HG03159 (cell line): ENCODE results near the gene TLE5.
A peak's percentile ranks its signal among the peaks of the same experiment; 100 is the strongest.
"Not testable (repeated sequence)": the region's sequence is repeated elsewhere in the genome, so short reads cannot be mapped to it uniquely, and the experiment has no call there.

Experiments
- ATAC-seq: cut with Tn5 transposase; IDR thresholded peaks from one replicate; pipeline ENCODE4 v1.9.1; 2021; ENCODE audit warnings: mild to moderate bottlenecking, moderate library complexity; ENCODE audit not compliant: unreplicated experiment

The TLE5 gene

DNA sequence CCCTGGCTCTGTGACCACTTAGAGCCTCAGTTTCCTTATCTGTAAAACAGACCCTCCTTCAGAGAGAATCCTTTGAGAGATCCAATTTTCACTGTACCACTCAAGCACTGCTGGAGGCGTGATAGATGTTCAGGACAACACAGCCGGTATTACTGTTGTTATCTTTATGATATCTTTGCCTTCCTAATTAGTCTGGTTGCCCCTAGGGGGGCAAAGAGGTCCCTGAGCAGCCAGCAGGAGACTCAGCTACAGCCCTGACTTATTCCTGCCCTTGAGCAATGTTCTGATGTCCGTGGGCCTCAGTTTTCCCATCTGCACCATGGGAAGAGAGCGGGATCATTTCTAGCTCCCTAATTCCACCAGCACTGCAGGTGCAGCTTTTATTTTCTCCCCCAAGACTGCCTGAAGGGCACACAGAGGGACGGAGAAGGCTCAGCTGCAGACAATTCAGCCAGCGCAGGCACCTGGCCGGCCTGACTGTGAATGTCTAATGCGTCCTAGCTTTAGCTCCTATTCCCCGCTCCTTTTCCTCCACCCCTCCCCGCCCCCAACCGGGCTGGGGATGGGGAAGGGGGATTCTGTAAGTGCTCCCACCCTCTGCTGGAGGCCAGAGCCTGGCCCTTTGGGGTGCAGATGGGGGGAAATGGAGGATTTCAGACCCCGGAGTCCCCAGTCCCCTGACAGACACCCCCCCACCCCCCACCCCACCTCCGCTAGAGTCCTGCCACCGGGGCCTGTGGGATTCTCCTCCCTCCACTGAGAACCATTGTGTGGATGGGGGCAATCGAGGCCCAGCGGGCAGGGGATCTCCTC, 16.2 kb downstream of the TLE5 start:
- no peak for ATAC-seq

DNA sequence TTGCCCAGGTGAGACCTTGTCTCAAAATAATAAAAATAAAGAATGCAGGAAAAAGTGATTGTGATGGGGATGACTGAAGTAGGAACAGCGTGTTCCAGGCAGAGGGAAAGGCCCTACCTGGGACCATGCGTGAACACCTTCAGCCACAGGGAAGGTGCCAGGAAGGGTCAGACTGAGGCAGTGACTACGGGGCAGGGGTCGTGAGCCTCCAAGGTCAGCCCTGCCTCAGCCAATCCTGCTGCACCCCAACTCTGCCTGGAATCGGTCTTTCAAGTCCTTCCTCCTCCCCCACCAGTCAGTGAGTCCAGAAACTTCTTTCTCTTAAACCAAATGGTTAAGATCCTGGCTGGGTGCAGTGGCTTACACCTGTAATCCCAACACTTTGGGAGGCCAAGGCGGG, 17.1 kb downstream of the TLE5 start:
- no peak for ATAC-seq

DNA sequence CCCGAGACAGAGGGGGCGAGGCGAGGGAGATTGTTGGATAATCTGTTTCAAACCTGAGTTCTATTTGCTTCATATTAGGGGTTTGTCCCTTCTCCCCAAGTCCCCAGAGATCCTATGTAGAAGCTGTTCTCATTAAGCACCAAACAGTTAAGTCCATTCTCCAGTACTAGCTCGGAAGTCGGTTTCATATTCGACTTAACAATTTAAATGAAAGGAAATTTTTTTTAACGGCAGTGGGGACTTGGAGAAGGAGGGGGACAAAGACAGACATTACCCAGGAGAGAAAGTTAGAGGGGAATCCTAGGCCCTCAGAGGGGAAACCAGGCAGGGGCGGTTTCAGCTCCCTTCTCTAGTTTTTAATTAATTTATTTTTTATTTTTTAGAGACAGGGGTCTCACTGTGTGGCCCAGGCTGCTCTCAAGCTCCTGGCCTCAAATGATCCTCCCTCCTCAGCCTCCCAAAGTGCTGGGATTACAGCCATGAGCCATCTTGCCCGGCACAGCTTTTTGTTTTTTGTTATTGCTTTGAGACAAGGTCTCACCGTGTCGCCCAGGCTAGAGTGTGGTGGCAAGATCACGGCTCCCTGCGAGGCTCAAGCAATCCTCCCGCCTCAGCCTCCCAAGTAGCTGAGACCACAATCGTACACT, 19.6 kb downstream of the TLE5 start:
- no peak for ATAC-seq

DNA sequence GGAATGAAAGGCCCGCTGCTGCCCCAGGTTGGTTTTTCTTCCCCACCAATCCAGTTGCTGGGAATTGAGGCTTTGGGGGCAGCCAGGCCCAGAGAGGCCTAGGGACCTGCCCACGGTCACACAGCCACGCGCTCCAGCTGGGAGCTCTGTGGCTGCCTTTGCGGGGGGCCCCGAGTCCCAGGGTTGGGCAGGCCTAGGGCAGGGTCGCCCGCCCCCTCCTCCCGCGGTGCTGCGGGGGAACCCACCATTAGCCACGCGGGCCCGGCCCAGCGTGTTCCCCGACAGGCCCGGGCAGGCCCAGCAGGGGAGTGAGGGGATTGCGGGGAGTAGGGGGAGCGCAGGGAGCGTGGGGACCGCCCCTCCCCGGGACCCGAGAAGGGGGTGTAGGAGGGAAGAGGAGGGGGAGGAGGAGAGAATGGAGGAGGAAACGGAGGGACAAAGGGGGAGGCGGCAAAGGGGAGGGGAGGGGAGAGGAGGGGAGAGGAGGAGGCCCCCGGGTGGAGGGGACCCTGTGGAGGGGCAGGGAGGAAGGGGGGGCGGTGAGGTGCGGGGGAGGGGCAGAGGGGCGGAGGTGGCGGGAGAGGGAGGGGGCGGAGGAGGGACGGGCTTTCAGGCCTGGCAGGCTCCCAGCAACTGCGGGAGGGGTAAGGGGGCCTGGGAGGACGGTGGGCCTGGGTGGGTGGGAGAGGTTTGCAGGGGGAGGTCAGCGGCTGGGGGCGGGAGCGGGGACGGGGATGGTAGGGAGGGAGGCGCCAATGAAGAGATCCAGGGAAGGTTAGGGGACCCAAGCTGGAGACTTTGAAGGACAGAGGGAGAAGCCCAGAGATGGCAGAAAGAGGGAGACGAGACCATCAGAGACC, 20.3 kb downstream of the TLE5 start:
- ATAC-seq = no peak

DNA sequence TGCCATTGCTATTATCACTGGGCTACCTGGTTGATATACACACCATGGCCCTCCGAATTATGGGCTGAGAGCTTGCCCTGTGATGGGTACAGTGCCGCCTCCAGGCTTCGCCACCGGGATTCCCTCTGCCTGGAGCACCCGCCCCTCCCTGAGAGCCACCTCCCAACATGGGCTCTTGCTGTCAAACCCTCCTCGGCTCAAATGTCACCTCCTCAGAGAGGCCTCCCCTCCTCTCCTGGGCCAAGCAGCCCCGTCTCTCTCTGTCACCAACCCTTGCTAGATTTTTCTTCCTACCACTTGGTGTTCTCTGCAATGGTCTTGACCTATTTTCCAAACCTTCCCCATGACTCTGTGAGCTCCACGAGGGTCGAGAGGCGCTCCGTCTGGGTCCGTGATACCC, 21.0 kb downstream of the TLE5 start:
- ATAC-seq = no peak

DNA sequence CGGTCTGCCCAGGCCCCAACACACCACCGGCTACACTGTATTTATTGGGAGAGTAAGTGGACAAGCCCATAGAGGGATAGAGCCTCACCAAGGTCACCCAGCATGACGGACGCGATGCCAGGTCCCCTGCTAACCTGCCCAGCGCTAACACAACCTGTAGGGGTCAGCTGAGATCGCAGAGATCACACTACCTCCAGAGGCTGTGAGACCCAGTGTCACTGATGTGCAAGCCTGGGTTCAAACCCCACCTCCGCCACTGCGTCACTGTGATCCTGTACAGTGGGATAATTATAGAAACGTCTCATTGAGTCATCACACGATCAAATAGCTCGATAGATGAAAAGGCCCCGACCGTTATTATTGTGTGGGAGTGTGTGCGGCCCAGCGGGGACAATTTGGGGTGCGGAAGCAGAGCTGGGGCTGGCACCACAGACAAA, 22.6 kb downstream of the TLE5 start:
- ATAC-seq = no peak

DNA sequence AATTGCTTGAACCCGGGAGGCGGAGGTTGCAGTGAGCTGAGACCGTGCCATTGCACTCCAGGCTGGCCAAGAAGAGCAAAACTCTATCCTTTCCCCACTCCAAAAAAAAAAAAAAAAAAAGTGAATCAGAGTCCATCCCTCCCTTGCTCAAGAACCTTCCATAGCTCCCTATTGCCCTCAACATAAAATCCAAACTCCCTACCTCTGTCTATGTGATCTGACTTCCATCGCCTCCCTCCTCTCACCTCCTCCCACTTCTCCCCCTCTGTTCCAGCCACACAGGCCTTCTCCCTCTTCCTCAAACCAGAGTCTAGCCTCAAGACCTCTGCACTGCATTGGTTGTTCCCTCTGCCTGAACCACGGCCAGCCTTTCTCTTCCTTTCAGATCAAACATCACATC, 23.2 kb downstream of the TLE5 start:
- no peak for ATAC-seq

DNA sequence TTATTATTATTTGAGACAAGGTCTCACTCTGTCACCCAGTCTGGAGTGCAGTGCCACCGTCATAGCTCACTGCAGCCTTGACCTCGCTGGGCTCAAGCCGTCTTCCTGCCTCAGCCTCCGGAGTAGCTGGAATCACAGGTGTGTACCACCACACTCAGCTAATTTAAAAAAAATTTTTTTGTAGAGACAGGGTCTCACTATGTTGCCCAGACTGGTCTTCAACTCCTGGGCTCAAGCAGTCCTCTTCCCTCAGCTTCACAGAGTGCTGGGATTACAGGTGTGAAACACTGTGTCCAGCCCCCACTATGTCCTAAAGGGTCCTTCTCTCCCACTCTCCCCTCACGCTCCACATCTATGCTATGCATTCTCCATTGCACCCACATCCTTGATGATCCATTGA, 24.1 kb downstream of the TLE5 start:
- ATAC-seq = no peak

DNA sequence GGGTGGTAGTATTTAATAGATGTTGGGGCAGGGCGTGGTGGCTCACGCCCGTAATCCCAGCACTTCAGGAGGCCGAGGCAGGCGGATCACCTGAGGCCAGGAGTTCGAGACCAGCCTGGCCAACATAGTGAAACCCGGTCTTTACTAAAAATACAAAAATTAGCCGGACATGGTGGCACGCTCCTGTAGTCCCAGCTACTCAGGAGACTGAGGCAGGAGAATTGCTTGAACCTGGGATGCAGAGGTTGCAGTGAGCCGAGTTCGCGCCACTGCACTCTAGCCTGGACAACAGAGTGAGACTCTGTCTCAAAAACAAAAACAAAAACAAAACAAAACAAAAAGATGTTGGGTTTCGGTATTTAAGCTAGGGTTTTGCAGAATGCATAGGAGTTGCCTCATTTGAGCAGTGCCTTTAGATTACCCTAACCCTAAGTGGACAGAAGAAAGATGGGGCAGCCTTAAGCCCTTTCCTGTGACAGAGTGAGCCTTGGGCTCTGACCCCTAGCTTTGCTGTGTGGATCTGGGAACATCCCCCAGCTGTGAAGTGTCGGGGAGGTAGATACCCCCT, 25.2 kb downstream of the TLE5 start:
- not testable (repeated sequence) for ATAC-seq

DNA sequence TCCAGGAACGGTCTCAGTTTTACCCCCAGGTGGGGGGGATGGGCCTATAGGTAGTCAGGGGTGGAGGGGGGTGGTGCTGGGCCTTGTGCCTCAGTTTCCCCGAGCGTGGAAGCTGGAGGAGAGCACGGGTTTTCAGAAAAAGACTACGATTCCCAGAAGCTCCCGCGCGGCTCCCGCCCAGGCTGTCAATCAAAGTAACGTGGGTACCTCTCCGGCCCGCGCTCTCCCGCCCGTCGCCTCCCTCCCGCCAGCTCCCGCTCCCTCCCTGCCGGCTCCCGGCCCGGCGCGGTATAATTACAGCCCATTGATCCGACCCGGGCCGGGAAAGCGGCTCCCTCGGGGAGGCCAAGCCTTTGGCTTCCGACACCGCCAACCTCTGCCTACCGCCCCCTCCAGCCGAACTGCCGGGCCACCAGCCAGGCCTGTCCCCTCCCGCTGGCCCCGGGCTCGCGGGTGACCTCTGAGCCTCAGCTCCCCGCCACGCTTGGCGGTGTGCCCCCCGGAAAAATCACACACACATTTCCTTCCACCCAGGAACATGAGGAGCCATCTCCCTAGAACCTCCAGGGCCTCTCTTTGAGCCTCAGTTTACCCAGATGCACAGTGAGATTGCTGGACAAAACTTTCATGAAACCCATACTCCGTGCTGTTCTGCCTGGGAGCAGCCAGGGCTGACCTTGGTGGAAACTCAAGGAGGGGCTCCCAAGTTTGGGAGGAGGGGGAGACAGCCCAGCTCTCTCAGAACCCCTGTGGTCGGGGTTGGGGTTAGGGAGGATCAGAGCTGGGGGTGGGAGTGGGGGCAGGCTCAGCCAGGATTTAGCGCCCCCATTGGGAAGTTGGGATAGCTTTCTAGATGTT, 25.9 kb downstream of the TLE5 start:
- peak; percentile 61 for ATAC-seq

DNA sequence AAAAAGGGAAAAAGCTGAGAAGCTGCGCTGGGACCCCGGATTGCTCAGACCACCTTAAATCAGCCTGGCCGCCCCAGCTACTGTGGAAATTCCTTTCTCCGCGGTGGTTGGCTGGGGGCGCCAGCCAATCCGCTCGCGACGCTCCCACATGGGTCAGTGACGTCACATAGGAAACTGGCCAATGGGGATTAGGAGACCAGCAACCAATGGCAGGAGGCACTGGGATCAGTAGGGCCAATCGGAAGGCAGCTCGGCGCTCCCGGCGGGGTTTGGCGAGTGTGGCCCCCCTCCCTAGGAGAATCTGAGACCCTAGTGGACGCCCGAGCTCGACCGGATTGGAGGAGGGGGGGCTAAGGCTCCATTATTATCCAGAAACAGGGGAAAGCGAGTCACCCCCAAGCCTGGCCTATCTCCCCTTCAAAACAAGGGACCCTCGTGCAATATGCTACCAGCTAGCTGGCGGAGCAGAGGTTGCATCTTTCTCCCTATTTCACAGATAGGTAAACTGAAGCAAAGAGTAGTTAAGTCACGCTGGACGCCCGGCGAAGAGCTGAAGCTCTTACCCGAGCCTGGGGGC, 26.7 kb downstream of the TLE5 start:
- ATAC-seq = peak; percentile 80

DNA sequence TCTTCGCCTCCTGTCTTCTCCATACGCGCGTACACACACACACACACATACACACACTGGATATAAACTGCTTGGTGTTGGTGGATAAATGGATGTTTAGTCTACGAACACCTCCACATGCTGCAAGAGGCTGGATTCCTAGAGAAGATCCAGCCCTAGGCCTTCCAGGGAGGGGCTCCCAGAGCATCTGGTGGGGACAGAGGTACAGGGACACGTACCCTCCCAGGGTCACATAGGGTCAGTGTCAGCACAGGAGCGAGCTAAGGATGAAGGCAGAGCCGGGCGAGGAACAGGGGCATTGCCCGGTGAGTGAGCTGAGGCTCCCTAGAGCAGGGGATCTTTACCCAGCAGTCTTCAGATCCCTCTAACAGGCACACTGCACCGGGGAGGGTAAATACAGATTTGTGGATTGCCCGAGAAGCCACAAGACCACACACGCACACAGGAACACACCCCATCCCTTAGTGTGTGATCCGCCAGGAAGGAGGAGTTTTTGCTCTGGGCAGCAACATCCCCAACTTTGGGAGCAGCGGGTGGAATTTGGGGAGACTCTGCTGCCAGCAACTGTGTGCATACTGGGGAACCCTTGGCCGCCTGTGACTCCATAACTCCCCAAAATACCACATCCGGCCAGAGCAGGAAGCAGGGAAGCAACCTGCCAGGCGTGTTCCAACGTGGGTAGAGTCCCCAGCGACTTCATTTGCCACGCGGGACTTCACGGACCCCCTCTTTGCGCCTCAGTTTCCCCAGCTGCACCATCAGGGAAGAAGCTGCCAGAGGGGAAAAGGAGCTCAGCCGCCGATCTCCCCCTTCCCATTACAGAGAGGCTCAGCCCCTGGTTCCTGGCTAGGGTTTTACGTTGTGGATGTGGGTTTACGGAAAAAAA, 27.4 kb downstream of the TLE5 start:
- ATAC-seq = no peak

DNA sequence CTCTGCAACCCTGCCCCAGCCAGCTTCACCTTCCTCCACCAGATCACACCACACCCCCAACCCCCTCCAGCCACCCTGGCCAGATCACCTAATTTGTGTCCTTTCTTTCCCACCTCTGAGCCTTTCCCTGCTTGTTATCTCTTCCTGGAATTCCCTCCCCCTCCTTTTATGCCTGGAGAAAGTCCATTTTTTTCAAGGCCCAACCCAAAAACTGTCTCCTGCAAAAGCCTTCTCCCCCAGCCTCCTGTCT, 28.0 kb downstream of the TLE5 start:
- no peak for ATAC-seq

DNA sequence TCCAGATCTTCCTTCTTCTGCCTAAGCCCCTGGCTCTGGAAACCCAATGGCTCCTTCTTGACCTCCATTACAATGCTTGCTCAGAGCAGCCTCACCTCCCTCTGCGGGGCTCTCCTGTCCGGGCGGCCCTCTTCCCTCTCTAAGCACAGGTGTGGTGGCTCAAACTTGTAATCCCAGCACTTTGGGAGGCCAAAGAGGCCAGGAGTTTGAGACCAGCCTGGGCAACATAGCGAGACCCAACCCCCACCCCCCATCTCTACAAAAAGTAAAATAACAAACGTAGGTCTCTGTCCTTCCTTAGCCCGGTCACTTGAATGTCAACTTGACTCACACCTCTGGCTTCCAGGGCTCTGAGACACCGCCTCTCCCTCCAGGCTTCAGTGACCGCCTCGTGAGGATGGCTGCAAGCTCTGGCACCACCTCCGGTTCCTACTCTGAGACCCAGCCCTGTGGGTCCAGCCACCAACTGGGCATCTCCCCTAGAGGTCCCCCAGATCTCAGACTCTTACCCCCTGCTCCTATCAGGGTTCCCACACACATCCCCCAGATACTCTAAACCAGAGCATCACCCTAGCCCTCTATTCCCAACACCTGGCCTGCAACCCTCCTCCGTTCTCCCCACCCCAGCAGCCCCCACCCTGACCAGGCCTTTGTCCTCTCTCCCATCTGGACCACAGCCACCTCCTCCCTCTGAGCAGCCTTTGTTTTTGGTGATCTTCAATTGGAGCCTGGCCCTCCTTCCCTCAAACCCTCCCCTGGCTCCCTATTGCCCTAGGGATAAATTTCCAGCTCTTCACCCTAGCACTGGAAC, 28.5 kb downstream of the TLE5 start:
- ATAC-seq = no peak

DNA sequence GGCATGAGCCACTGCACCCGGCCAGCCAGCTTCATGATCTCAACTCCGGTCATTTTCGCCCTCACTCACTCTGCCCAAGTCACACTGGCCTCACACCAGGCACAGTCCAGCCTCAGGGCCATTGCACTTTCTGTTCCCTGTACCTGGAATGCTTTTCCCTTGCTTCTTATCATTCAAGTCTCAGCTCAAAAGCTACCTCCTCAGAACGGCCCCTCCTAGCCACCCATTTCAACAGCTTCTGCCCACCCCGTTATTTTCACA, 30.8 kb downstream of the TLE5 start:
- ATAC-seq = no peak

DNA sequence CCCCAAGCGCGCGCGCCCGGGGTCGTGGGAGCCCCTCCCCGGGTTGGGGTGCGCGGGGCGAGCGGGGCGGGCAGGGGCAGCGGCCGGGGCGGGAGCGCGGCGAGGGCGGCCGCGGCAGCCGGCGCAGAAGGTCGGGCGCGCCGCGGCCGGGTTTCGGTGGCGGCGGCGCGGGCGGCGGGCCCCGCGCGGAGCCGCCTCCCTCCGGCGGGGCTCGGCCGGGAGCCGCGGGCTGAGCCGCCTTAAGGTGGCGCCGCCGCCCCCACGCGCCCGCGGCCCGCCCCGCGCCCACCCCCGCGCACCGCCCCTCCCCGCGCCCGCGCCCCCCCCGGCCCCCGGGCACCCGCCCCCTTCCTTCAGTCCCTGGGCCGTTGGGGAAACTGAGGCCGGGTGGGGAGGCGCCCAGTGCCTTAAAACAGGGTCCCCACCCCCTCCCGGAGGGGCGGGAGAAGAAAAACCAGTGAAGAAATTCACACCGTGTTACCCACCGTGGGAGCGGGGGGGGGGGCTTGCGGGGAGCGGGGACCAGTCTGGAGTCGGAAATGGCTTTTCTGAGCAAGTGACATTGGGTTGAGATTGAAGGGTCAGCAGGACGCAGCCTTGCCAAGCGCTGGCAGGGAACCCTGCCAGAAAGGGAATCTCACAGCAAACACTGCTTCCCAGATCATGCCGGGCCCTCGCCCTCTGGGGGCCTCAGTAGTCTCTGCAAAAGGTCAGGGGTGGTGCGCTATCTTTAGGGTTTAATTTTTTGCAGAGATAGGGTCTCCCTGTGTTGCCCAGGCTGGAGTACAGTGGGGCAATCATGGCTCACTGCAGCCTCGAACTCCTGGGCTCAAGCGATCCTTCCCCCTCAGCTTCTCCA, 33.0 kb downstream of the TLE5 start, which contains the start of gene TLE2:
Gene TLE2, minus strand, starts transcription at position 216 of the 859 bp plus-strand sequence. CDS start 376 bp downstream, outside the sequence.
- ATAC-seq = no peak

DNA sequence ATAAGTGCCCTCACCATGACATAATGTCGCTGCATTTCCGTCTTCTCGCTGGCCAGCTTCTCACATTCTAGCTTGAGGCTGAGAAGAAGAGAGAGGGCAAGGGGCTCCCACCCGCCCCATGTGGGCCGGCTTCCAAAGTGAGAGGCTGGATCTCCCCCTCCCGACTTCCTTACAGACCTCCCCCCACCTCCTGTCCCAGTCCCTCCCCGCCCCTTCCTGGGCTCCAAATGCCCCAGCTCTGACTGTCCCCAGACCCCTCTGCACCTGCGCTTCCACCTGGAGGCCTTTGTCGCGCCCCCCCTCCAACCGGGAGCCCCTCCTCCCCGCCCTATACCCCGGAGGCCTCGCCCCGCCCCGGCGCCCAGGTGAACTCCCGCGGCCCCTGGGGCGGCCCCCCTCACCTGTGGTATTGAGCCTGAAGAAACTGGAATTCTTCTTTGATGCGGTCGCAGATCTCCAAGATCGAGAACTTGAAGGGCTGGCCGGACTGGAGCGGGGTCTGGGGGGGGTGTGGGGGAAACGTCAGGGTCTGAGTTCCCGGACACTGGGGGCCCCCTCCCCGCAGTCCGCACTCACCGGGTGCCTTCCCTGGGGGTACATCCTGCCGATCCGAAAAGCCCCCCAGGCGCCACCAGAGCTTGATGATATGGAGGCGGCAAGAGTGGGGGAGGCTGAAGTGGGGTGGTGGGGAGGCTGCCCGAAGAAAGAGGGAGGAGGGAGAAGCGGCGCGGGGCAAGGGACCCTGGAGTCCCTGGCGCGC, 33.8 kb downstream of the TLE5 start:
- ATAC-seq = no peak
